SKM-1 (cell line): ENCODE data around the gene DUOXA1.
"Not testable (repeated sequence)": the region's sequence is repeated elsewhere in the genome, so short reads cannot be mapped to it uniquely, and the experiment has no call there.

ENCODE experiments used
- DNase-seq: peaks from one replicate; lab custom pipeline; 2025; ENCODE audit not compliant: unreplicated experiment; lab: John Stamatoyannopoulos, UW

Gene DUOXA1

GRCh38 chr15:45151998-45152828, 22.5 kb upstream of the DUOXA1 start:
- DNase-seq, result no peak

GRCh38 chr15:45150997-45151396, 21.3 kb upstream of the DUOXA1 start:
- no peak for DNase-seq

GRCh38 chr15:45150481-45150880, 20.8 kb upstream of the DUOXA1 start:
- DNase-seq, result no peak

- DNase-seq, result no peak
Measured at GRCh38 chr15:45149060-45149459, 19.4 kb upstream of the DUOXA1 start.

GRCh38 chr15:45148076-45149059, 18.7 kb upstream of the DUOXA1 start:
- no peak for DNase-seq

GRCh38 chr15:45147606-45148005, 17.9 kb upstream of the DUOXA1 start:
- DNase-seq, result no peak

- peak; percentile 11 for DNase-seq
Measured at GRCh38 chr15:45146405-45146804, 16.7 kb upstream of the DUOXA1 start.

DNA sequence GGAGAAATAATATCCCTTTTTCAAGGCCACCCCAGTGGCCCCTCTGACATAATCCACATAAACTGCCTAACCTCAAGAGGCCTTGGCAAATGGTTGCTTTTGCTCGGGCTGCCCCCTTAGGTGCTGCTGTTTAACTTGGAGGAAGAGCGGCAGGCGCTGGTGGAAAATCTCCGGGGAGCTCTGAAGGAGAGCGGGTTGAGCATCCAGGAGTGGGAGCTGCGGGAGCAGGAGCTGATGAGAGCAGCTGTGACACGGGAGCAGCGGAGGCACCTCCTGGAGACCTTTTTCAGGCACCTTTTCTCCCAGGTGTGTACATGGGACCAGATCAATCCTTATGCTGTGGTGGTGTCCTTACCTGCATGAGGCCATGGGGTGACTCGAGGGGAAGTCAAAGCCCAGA, 15.1 kb upstream of the DUOXA1 start:
- no peak for DNase-seq

GRCh38 chr15:45143946-45144345, 14.3 kb upstream of the DUOXA1 start:
- DNase-seq, result no peak

- no peak for DNase-seq
Measured at GRCh38 chr15:45143056-45143455, 13.4 kb upstream of the DUOXA1 start.

DNA sequence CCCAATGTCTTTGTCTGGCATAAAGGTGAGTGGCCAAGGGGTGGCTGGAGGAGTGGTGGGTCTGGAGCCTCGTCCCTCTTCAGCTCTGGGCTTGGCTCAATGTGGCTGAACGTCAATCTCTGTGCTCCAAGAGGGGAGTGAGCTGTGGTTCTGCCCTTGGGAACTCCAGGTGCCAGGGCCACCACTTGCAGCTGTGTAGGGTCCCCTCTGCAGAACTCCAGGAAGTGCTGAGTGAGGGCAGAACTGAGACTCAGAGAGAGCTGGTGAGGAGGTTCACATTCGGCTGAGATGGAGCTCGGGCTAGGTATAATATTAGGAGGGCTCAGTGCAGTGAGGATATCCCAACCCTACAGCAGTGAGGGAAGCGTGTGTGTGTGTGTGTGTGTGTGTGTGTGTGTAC, 11.7 kb upstream of the DUOXA1 start:
- DNase-seq, result no peak

DNA sequence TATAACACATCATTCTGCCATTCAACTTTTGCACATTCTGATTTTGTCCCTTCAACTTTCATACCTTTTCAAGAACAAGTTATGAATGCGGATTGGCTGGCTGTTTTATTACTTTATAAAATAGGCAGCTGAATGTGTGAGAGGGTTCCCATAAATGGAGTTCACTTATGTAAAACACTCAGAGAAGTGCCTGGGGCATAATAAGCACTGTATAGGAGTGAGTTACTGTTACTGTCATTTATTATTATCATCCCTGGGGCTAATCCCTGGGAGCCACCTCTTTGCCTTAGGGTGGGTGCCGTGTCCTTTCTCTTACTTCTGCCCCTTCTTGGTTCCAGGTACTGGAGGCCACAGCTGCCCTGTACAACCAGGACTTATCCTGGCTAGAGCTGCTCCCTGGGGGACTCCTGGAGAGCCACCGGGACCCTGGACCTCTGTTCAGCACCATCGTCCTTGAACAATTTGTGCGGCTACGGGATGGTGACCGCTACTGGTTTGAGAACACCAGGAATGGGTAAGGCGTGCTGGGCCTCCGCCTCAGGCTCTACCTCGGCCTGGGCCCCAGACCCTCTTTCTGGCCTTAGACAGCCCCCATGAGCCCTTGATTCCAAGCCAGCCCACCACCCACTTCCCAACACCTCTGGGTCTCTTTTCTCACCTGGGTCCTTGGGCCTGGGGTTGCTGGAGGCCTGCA, 11.0 kb upstream of the DUOXA1 start:
- no peak for DNase-seq

GRCh38 chr15:45139770-45140169, 10.1 kb upstream of the DUOXA1 start:
- DNase-seq, result no peak

DNA sequence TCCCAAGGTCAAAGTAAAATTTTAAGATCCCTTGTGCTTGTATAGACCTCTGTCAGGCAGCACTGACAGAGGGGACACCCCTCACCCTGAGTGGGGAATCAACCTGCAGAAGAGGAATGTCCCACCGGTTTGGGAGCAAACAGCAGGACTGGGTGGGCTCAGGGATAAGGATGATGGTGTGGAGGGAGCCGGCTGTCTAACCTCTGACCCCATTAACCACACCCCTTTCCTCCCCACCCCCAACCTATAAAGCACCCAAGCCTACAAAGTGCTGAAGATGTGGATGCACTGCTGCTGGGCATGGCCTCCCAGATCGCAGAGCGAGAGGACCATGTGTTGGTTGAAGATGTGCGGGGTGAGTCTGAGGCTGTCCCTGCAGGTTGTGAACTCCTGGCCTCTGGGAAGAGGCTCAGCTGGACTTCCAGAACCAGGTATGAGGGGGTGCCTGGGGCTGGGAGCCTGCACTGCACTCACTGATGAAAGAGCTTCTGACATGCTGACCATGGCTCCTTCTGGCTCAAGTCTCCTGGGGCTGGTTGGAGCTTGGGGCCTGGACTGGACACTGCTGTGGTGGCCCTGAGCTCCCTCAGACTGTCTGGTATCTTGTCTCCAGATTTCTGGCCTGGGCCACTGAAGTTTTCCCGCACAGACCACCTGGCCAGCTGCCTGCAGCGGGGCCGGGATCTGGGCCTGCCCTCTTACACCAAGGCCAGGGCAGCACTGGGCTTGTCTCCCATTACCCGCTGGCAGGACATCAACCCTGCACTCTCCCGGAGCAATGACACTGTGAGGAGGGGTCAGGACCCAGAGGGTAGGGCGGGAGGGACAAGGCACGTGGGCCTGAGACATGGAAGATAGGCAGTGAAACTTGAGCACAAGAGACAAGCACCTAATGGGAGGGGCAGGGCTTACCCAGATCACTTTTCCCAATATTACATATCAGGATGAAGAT, 9.4 kb upstream of the DUOXA1 start:
- DNase-seq, result no peak

DNA sequence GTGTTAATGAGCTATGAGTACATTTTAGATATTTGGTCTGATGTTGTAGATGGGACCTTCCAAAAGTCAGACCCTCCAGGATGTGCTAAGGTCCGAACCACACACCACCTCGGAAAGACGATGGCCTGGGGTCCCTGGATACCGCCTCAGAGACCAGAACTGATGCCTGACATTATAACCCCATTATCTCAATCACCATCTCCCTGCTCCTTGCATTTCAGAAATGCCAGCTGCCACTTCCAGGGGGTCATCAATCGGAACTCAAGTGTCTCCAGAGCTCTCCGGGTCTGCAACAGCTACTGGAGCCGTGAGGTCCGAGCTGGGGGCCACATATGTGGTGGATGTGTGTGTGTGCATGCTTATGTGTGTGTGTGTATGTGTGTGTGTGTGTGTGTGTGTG, 8.0 kb upstream of the DUOXA1 start:
- no peak for DNase-seq

GRCh38 chr15:45136378-45136764, 6.7 kb upstream of the DUOXA1 start:
- no peak for DNase-seq

- DNase-seq, result not testable (repeated sequence)
Measured at GRCh38 chr15:45135705-45136377, 6.2 kb upstream of the DUOXA1 start.

DNA sequence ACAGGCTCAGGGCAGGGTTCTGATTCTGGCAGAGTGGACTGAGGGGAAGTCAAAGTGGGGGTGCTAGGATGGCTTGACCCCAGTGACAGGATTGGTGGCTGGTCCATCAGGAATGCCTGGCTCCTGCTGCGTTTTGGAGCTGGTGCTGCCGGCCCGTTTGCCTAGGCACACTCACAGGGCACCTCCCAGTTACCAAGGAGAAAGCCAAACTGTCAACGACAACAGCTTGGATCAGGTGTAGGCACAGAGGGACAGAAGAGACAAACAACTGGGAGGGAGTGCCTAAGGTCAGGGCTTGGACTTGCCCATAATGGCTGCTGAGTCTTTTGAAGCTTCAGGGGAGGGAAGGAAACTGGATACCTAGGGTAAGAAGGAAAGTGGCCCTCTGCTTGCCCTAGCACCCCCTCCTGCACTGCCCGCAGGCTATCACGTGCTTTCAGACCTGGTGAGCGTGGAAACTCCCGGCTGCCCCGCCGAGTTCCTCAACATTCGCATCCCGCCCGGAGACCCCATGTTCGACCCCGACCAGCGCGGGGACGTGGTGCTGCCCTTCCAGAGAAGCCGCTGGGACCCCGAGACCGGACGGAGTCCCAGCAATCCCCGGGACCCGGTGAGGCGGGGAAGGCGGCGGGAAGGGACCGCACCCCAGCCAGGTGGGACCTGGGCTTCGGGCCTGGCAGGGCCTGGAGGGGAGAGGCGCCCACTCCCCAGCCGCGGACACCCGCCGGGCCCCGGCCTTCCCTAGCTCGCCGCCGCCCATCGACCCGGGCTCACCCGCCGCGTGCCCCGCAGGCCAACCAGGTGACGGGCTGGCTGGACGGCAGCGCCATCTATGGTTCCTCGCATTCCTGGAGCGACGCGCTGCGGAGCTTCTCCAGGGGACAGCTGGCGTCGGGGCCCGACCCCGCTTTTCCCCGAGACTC, 5.3 kb upstream of the DUOXA1 start:
- DNase-seq, result no peak

DNA sequence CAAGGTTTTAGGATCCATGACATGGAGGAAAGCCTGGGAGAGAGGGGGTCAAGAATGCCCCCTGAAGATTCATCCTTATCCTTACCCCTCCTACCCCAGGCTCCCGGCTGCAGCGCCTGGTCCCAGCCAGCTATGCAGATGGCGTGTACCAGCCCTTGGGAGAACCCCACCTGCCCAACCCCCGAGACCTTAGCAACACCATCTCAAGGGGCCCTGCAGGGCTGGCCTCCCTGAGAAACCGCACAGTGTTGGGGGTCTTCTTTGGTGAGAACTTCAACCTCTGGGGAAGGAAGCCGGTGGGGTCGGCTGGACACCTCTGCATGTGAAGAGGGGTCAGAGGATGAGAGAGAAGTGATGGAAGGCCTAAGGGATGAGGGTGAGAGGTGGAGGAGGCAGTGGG, 4.4 kb upstream of the DUOXA1 start:
- DNase-seq, result no peak
